ENCODE data around the gene ADAR. TPM values are rescaled to one million over a fixed set of nuclear protein-coding genes. Genes with fewer than 3 reads are reported as not detected.

Gene ADAR
- total and polyA plus RNA-seq, 2 experiments from 2014 or later: 96.4 to 188 TPM

DNA sequence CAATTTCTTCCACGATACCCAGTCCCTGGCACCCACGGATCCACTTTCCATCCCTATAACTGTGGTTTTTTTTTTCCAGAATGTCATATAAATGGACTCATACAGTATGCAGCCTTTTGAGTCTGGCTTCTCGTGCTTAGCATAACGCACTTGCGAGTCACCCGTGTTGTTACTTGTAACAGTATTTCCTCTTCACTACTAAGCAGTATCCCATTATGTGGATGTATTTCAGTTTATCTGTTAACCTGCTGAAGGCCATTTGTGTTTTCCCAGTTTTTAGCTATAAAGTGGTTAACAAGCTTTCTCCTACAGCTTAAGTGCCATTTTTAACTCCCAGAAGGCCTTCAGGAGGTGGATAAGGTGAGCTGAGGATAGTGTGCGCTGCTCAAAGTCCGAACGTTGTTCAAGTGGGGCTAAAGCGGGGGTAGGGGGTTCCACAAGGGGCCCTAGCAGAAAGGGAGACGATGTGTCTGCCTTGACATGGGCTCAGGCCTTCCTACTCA lies 829 bp downstream of the ADAR start:
- Mint-ChIP-seq H3K27me3 (ENCODE audit: insufficient read depth, low read depth, poor library complexity) (peaks cover 15% of the 10 kb centered on the region), H3K27ac (peak overlapping the region; percentile 97), H3K4me1 (peaks cover 70% of the 10 kb centered on the region), H3K9me3 (no peaks in the 10 kb centered on the region; the same call in 2 of the 3 replicates), H3K4me3 (peak overlapping the region; percentile 91), H3K36me3 (ENCODE audit: low read depth) (peaks cover 24% of the 10 kb centered on the region)
- H3K4me2 ChIP-seq: peak overlapping the region; percentile 86
- H3K27me3 ChIP-seq (ENCODE audit: insufficient read depth): no peaks in the 10 kb centered on the region
- peaks cover 2% of the 10 kb centered on the region; the same call in 1 of the 2 replicates for H3K36me3 ChIP-seq (ENCODE audit: insufficient read depth)
- ATAC-seq: peak; percentile 6
- peak overlapping the region; percentile 97 for H3K27ac ChIP-seq (ENCODE audit: low read depth)
- peaks cover 12% of the 10 kb centered on the region; the same call in 1 of the 2 replicates for H3F3A ChIP-seq (replicated peaks; ENCODE audit: low read depth)
- peaks cover 44% of the 10 kb centered on the region for H3K4me1 ChIP-seq (ENCODE audit: insufficient read depth)
- peaks cover 25% of the 10 kb centered on the region for H4K20me1 ChIP-seq (replicated peaks; ENCODE audit: insufficient read depth)
- H2AFZ ChIP-seq: no peak overlapping the region
- no peak for DNase-seq (ENCODE audit: low spot score)
- TF ChIP-seq, protein P1, sequence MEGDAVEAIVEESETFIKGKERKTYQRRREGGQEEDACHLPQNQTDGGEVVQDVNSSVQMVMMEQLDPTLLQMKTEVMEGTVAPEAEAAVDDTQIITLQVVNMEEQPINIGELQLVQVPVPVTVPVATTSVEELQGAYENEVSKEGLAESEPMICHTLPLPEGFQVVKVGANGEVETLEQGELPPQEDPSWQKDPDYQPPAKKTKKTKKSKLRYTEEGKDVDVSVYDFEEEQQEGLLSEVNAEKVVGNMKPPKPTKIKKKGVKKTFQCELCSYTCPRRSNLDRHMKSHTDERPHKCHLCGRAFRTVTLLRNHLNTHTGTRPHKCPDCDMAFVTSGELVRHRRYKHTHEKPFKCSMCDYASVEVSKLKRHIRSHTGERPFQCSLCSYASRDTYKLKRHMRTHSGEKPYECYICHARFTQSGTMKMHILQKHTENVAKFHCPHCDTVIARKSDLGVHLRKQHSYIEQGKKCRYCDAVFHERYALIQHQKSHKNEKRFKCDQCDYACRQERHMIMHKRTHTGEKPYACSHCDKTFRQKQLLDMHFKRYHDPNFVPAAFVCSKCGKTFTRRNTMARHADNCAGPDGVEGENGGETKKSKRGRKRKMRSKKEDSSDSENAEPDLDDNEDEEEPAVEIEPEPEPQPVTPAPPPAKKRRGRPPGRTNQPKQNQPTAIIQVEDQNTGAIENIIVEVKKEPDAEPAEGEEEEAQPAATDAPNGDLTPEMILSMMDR (conservative IDR thresholded peaks at IDR 0.05; ENCODE audit: low read depth in 2 of 2): peak in 1 of 2 experiments; percentile 23; a peak in 1 of 4 replicates
- TF ChIP-seq, protein P2, sequence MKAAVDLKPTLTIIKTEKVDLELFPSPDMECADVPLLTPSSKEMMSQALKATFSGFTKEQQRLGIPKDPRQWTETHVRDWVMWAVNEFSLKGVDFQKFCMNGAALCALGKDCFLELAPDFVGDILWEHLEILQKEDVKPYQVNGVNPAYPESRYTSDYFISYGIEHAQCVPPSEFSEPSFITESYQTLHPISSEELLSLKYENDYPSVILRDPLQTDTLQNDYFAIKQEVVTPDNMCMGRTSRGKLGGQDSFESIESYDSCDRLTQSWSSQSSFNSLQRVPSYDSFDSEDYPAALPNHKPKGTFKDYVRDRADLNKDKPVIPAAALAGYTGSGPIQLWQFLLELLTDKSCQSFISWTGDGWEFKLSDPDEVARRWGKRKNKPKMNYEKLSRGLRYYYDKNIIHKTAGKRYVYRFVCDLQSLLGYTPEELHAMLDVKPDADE (IDR thresholded peaks at IDR 0.05): no peak
- TF ChIP-seq, protein P3, sequence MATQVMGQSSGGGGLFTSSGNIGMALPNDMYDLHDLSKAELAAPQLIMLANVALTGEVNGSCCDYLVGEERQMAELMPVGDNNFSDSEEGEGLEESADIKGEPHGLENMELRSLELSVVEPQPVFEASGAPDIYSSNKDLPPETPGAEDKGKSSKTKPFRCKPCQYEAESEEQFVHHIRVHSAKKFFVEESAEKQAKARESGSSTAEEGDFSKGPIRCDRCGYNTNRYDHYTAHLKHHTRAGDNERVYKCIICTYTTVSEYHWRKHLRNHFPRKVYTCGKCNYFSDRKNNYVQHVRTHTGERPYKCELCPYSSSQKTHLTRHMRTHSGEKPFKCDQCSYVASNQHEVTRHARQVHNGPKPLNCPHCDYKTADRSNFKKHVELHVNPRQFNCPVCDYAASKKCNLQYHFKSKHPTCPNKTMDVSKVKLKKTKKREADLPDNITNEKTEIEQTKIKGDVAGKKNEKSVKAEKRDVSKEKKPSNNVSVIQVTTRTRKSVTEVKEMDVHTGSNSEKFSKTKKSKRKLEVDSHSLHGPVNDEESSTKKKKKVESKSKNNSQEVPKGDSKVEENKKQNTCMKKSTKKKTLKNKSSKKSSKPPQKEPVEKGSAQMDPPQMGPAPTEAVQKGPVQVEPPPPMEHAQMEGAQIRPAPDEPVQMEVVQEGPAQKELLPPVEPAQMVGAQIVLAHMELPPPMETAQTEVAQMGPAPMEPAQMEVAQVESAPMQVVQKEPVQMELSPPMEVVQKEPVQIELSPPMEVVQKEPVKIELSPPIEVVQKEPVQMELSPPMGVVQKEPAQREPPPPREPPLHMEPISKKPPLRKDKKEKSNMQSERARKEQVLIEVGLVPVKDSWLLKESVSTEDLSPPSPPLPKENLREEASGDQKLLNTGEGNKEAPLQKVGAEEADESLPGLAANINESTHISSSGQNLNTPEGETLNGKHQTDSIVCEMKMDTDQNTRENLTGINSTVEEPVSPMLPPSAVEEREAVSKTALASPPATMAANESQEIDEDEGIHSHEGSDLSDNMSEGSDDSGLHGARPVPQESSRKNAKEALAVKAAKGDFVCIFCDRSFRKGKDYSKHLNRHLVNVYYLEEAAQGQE (IDR thresholded peaks at IDR 0.05; ENCODE audit: unreplicated experiment): no peak
- TF ChIP-seq, protein P4, sequence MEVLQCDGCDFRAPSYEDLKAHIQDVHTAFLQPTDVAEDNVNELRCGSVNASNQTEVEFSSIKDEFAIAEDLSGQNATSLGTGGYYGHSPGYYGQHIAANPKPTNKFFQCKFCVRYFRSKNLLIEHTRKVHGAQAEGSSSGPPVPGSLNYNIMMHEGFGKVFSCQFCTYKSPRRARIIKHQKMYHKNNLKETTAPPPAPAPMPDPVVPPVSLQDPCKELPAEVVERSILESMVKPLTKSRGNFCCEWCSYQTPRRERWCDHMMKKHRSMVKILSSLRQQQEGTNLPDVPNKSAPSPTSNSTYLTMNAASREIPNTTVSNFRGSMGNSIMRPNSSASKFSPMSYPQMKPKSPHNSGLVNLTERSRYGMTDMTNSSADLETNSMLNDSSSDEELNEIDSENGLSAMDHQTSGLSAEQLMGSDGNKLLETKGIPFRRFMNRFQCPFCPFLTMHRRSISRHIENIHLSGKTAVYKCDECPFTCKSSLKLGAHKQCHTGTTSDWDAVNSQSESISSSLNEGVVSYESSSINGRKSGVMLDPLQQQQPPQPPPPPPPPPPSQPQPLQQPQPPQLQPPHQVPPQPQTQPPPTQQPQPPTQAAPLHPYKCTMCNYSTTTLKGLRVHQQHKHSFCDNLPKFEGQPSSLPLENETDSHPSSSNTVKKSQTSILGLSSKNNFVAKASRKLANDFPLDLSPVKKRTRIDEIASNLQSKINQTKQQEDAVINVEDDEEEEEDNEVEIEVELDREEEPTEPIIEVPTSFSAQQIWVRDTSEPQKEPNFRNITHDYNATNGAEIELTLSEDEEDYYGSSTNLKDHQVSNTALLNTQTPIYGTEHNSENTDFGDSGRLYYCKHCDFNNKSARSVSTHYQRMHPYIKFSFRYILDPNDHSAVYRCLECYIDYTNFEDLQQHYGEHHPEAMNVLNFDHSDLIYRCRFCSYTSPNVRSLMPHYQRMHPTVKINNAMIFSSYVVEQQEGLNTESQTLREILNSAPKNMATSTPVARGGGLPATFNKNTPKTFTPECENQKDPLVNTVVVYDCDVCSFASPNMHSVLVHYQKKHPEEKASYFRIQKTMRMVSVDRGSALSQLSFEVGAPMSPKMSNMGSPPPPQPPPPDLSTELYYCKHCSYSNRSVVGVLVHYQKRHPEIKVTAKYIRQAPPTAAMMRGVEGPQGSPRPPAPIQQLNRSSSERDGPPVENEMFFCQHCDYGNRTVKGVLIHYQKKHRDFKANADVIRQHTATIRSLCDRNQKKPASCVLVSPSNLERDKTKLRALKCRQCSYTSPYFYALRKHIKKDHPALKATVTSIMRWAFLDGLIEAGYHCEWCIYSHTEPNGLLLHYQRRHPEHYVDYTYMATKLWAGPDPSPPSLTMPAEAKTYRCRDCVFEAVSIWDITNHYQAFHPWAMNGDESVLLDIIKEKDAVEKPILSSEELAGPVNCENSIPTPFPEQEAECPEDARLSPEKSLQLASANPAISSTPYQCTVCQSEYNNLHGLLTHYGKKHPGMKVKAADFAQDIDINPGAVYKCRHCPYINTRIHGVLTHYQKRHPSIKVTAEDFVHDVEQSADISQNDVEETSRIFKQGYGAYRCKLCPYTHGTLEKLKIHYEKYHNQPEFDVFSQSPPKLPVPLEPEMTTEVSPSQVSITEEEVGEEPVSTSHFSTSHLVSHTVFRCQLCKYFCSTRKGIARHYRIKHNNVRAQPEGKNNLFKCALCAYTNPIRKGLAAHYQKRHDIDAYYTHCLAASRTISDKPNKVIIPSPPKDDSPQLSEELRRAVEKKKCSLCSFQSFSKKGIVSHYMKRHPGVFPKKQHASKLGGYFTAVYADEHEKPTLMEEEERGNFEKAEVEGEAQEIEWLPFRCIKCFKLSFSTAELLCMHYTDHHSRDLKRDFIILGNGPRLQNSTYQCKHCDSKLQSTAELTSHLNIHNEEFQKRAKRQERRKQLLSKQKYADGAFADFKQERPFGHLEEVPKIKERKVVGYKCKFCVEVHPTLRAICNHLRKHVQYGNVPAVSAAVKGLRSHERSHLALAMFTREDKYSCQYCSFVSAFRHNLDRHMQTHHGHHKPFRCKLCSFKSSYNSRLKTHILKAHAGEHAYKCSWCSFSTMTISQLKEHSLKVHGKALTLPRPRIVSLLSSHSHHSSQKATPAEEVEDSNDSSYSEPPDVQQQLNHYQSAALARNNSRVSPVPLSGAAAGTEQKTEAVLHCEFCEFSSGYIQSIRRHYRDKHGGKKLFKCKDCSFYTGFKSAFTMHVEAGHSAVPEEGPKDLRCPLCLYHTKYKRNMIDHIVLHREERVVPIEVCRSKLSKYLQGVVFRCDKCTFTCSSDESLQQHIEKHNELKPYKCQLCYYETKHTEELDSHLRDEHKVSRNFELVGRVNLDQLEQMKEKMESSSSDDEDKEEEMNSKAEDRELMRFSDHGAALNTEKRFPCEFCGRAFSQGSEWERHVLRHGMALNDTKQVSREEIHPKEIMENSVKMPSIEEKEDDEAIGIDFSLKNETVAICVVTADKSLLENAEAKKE (CRISPR knock-in tag; IDR thresholded peaks at IDR 0.05): no peak
- H3K9me2 ChIP-seq (ENCODE audit: insufficient read depth): no peaks in the 10 kb centered on the region
- peaks cover 76% of the 10 kb centered on the region for H3K79me2 ChIP-seq (replicated peaks; ENCODE audit: insufficient read depth)
- peak overlapping the region; percentile 83 for H3K4me3 ChIP-seq

Measured in GM23338 (cell line).